GM18502 (cell line): Measurements from ENCODE around the gene TMIGD3.

Experiments
- ATAC-seq: cut with Tn5 transposase; IDR thresholded peaks from one replicate; pipeline ENCODE4 v1.9.1; 2021; ENCODE audit warnings: mild to moderate bottlenecking; ENCODE audit not compliant: unreplicated experiment, poor library complexity

Gene TMIGD3

DNA sequence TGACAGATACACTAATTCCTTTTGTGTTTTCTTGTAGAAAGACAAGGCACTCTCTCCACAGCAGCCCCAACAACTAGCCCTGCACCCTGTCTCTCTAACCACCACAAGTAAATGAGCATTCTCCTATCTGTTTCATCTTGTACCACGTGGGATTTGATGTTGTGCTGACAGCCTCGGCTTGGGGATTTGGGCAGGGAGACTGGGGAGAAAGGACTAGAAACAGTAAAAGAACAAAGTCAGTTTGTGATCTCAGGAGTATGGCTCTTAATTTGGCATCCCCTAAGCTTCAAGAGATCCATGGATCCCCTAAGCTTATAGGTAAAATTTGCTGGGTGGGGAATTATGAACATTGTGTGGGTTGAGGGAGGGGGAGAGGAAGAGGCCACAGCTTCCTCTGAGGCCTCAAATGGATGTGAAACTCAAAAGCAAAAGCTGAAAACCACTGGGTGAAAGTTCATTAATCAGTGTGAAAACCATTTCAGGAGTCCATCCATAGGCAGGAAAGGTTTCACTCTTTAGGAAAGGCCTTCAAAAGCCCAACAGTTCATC is 26.6 kb downstream of the TMIGD3 start:
- peak; percentile 73 for ATAC-seq

DNA sequence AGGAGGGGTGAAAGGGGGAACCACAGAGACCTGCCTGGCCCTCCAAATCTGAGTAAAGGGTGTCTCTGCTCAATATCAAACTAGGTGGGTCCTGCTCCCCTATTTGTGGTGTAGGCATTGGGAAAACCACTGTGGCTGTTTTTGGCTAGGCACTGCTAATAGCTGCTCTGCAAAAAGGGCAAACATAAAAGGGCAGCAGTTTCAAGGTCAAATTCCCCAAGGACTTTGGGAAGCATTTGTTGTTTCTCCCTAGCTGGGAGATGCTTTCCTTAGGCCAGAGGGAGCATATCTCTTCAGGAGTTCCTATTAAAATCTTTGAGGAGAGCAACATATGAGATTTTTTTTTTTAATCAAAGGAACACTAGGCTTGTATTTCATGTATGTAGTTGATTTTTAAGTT is 27.2 kb downstream of the TMIGD3 start:
- ATAC-seq = no peak

DNA sequence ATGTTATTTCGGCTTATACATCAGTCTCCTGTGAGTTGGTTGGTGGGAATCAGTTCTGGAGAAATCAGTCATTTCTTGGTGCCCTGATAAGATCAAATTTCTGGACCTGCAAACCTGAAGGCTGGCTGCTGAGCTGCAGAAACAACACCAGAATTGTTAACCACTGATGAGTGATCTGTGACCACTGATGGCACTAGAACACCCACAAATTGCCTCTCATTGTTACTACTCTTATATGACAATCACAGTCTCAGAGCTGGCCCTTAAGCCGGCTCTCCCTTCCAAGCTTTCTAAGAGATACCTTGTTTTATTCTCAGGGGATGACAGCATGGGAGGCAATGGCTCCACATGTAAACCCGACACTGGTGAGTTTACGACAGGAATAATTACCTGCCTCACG is 27.7 kb downstream of the TMIGD3 start:
- peak; percentile 61 for ATAC-seq

DNA sequence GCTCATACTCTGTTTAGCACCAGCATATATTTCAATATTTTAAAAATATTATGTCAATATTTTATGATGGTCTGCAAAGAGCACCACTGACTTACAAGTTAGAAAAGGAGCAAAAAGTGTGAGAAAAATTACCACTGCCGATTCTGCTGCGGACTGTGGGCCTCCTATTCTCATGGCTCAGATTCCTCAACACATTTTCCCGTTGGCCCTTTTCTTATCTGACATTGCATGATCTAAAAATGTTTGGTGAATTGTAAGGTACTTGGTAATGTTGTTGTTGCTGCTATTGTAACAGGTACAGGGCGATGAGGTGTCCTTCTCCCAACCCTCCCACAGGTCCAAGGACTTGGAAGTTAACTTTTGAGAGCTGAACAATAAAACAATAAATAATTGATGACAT is 28.9 kb downstream of the TMIGD3 start:
- ATAC-seq = no peak

DNA sequence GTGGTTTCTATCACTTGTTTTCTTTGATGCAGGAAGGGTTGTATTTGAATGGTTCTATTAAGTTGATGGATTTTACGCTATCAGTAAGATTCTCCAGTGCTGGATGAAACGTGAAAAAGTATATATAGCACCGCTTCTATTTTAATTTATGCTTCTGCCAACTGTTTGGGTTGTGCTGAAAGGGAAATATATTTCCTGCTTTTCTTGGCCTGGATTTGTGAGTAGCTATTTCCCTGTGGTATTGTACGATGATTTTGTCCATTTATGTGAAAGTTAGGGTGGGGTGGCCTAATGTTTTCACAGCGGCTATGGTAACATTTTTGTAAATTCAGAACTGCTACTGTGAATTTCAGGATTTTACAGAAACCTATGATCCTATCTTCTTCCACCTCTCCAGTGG is 29.3 kb downstream of the TMIGD3 start:
- ATAC-seq = no peak

DNA sequence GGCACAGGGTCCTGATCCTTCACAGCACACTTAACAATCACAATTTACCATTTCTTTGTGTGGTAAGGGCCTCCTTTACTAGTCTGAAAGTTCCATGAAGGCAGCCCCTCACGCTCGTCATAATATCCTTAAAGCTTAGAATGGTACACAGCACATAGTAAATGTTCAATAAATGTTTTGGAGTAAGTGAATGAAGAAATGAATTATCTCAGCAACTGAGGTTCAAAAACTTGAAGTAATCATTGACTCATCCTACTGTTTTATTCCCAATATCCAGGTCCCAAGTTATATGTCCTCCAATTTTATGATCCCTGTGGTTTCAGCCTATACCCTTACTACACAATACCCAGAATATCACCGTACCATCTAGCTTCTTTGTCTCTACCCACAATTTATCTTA is 31.9 kb downstream of the TMIGD3 start:
- ATAC-seq = no peak

DNA sequence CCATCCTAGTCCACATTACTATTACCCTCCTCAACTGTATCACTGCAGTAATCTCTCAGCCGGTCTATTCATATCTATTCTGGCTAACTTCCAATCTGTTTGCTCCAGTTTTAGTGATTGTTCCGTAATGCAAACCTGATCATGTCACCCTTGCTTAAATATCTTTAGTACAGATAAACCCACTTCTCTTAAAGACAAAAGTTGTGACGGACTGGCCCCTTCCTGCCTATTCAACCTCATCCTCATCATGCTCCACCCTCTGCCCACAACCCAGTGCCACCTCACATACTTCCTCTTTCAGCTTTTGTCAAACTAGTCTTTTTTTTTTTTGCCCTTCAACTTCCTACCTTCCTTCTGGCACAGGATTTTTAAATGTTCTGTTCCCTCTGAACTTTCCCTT is 32.4 kb downstream of the TMIGD3 start:
- no peak for ATAC-seq

DNA sequence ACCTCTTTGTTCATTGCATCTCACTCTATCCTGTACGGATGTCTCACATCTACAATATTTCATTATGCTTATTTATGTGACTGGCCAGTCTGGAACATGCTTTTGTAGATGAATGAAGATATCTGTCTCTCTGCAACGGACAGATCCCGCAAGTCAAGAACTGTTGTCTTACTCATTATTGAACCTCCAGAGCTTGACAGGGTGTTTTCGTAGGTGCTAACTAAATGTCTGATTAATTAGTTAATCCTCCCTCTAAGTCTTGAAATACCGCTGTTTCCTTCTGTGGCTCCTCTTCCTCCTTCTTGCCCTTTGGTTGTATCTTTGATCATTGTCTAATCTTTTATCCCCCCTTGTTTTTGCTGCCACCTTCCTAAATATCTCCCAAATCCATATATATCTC is 32.8 kb downstream of the TMIGD3 start:
- no peak for ATAC-seq

DNA sequence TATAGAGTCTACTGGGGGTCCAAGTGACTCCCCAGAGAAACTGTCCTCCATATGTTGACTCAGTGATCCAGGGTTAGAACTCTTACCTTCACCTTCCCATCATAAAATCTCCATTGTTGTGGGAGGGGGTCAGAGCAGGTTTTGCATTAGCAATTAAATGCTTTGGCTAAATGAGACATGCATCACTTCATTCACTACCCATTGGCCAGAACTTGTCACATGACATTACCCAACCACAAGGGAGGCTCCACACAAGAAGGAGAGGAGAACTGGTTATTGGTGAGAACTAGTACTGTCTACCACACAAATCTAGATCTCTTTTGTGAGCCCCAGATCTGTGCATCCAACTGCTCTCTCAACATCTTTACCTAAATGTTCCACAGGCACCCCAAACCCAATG is 33.9 kb downstream of the TMIGD3 start:
- ATAC-seq = no peak

DNA sequence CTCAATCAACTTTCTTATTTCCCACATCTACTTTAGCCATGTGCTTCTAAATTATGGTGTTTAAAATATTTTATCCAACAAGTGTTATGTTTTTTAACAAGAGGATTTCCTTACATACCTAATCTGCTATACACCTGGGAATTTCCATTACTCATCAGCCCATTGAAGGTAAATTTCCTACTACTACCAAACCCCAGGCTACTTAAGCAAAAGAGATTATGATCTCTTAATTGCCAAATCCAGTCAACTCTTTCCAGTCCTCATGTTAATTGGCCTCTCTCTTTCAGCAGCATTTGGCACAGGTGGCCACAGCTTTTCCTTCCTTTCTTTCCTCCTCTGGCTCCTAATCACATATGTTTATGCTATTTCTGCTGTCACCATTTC is 34.7 kb downstream of the TMIGD3 start:
- no peak for ATAC-seq

DNA sequence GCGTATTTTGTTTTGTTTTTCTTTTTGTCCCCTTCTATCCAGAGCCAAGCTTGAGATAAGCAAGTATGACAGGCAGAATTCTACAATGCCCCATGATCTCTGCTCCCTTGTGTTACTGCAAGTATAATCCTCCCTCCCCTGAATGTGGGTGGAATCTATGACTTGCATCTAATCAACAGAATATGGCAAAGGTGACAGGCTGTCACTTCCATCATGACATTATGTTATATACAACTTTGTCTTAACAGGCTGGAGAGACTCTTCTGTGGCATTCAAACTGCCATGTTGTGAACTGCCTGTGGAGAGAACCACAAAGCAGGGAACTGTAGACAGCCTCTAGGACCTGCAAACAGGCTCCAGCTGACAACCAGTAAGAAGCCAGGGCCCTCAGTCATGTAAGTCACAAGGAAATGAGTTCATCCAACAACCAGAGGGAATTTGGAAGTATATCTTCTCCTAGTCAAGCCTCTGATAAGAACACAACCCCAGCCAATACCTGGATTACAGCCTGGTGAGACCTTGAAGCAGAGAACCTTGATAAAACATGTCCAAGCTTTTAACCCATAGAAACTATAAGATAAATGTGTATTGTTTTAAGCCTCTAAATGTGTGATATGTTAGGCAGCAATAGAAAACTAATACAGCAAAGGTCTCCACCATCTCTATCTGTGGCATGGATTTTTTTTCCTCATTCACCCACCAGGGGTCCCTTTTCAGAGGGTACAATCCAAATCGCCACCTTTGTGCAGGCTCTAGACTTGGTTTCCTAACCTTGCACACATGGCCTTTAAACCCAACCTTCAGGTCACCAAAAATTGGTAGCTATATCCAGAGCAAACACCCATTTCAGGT is 35.3 kb downstream of the TMIGD3 start:
- ATAC-seq = no peak

DNA sequence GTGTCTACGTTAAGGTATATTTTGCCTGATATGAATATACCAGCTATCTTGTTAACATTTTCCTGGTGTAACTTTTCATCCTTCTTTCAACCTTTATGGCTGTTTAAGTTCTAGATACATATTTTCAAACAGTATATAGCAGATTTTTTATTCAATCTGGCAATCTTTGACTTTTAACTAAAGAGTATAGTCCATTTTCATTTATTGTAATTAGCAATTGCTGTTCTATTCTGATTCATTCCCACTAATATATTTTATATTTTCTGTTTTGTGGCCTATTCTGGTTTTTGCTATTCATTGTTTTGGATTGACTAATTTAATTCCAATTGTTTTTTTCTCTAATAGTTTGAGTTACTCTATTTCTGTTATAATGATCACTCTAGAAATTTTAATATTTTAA is 37.0 kb downstream of the TMIGD3 start:
- ATAC-seq = no peak

DNA sequence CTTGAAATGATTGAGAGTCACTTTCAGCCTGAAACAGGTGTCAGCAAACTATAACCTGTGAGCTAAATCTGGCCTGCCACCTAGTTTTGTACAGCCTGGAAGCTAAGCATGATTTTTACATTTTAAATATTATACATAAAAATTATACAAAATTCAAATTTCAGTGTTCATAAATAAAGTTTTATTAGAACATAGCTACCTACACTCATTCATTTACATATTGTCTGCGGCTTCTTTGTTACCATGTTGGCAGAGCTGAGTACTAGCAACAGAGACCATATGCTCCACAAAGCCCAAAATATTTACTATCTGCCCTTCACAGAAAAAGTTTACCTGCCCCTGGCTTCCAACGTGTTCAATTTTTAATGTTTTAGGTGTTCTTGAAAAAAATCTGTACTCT is 37.7 kb downstream of the TMIGD3 start:
- no peak for ATAC-seq

DNA sequence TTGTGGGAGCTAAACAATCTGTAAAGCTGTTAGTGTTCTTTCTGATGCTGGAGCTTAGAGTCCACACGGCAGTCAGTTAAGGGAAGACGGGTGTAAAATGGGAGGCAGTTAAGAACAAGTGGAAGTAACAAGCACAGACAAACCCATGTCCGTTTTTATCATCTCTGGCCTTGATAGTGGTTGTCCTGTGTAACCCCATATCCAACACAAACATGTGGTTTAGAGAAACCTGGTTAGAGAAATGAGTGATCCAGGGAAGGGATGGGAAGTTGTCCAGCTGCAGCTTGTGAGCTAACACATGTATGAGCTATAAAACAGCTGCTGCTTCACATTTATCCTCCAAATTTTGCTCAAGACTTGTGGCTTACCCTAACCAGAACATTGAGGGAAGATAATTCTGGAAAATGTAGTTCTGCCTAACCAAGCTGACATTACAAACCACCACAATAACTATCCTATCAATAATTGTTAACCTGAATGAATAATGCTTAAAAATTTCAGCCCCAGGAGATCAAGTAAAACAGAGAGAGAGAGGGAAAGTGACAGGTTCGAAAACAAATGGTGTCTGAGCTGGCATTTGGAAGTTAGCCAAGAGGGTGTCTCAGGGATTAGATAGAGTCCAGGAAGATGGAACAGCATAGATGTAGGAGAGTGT is 40.3 kb downstream of the TMIGD3 start:
- ATAC-seq = no peak

DNA sequence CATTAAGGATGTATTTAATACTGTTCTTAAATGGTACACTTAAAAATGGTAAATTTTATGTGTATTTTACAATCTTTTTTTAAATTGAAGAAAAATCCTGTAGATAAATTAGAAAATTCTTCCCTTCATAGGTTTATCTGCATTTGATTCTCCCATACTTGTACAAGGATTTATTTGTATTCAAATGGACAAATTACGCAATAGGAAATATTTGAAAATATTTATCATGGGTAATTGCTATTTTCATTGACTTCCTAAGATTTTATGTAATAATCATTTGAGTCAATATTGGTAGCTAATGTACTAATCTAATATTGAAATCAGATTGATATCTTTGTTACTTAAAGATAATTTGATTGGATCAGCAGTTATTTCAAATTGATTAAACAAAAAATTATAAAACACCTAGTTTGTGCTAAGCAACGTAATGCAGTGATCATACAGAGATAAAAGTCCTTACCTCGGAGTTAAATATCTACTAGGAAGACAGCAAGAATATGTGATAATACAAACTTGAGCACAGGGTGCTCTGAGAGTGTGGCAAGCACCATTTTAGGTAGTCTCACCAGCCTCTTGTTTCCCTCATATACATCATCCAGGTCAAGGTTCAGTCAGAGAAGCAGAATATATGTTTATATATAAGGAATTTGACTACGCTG is 40.9 kb downstream of the TMIGD3 start:
- ATAC-seq = no peak

DNA sequence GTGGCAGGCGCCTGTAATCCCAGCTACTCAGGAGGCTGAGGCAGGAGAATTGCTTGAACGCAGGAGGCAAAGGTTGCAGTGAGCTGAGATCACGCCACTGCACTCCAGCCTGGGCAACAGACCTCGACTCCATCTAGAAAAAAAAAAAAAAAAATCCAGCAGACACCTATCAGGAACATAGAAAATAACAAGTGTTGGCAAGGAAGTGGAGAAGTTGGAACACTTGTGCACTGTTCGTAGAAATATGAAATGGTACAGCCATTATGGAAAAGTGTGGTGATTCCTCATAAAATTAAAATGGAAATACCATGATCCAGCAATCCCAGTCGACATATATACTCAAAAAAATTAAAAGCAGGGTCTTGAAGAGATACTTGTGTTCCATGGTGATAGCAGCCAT is 41.7 kb downstream of the TMIGD3 start:
- no peak for ATAC-seq

DNA sequence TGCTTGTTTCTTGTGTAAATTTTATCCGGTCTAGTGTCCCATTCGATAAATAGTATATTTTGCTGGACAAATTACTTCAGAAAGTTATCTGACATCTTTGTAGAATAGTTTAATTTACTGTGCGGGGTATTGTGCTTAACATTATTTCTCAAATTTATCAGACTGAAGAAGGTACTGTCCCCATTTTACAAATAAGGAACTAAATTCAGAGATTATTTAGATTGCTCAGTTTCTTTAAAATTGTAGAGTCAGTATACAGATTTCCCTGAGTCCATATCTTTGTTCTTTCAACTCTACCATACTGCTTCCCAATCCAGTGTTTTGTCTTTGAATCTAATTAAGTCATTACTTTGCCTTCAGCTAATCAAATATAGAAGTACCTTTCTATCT is 47.8 kb downstream of the TMIGD3 start:
- no peak for ATAC-seq

DNA sequence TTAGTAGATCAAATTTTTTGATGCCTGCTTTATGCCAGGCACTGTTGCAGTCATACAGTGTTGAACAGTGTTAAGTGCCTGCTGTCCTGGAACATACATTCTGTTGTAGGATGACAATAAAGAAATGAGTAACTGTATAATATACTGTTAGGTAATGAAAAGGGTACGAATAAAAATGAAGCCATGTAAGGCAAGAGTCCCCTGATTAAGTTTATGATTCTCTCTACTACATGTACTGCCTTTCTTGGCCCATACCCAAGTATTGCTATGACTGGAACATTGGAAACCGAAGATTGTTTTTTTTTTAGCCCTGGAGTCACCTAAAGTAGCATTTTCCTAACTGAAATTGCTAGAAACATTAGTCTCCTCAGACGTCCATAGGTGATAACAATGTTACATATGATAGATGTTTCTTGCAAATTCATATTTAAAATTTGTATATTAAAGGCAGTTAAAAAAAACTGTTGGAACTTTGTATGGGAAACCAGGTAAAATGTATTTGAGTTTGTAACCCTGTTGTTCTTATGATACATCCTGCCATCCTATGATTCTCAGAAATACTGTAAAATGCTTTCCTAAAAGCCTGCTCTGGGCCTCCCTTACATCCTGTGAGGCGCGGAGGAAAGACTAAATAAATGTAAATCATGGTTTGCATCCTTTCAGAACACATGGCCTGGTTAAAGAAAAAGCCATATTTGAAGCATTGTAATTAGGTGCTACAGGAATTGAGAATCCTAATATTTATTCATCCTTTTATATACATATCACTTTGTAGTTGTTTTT is 48.4 kb downstream of the TMIGD3 start:
- ATAC-seq = peak; percentile 46

DNA sequence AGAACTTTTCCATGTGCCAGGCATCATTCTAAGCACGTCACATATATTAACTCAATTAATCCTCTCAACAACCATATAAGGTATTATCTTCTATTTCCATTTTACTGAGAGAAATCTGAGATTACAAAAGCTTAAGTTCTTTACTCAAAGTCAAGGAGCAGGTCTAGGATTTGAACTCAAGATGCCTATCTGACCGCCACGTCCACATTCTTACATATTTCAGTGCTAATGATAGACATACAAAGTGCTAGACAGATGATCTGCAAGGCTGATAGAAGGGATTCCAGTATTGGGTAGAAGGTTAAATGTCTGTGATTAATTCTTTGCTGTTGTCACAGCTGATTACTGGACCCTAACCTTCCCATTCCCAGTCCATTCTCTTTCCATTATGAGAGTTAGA is 49.7 kb downstream of the TMIGD3 start:
- ATAC-seq = no peak

DNA sequence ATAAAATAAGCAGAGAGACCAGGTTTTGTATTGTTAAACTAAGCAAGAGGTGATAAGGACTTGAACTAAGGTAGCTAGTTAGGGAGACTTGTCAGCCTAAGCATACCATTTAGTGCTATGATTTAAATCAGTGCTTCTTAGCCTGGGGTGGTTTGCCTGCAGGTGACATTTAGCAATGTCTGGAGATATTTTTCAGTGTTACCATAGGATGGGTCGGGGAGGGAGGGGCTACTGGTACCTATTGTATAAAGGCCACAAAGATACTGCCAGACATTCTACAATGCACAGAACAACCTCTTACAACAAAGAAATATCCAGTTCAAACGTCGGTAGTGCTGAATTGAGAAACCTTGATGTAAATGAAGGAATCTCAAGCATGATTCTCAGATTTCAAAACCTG is 50.9 kb downstream of the TMIGD3 start:
- no peak for ATAC-seq

DNA sequence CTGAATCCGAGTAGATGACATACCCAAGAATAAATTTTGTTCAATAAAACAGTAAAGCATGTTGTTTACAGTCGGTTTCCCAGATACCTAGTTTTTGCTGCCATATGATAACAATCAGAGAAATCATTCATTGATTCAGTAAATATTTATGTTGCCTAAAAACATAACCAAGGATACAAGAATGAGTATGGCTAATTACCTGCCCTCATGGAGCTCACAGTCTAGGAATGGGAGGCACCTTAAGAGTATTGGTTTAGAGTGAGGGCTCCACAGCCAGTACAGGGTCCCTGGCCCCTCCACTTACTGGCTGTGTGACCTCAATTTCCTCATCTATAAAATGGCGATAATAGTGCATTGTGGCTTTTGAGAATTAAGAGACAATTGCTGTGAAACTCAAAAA is 53.2 kb downstream of the TMIGD3 start:
- ATAC-seq = no peak
